Activated CD4-positive, CD25-positive, alpha-beta regulatory T cell treated with anti-CD3 and anti-CD28 coated beads, Interleukin-2, amount 50 U/mL, for 24 hours (primary cell): Measurements from ENCODE around the gene RAI14.
"Not testable (repeated sequence)": the region's sequence is repeated elsewhere in the genome, so short reads cannot be mapped to it uniquely, and the experiment has no call there.

Experiments
- ATAC-seq, 2 donors: fragments of 150-1000 bp; cut with Tn5 transposase; one replicate each; pipeline ENCODE4 v1.10.0; 2021; ENCODE audit warnings: mild to moderate bottlenecking in 1 of 2, moderate library complexity in 1 of 2

RAI14 gene

GRCh38 chr5:34701442-34701841 is 45.3 kb downstream of the RAI14 start:
- ATAC-seq = not testable (repeated sequence)

DNA sequence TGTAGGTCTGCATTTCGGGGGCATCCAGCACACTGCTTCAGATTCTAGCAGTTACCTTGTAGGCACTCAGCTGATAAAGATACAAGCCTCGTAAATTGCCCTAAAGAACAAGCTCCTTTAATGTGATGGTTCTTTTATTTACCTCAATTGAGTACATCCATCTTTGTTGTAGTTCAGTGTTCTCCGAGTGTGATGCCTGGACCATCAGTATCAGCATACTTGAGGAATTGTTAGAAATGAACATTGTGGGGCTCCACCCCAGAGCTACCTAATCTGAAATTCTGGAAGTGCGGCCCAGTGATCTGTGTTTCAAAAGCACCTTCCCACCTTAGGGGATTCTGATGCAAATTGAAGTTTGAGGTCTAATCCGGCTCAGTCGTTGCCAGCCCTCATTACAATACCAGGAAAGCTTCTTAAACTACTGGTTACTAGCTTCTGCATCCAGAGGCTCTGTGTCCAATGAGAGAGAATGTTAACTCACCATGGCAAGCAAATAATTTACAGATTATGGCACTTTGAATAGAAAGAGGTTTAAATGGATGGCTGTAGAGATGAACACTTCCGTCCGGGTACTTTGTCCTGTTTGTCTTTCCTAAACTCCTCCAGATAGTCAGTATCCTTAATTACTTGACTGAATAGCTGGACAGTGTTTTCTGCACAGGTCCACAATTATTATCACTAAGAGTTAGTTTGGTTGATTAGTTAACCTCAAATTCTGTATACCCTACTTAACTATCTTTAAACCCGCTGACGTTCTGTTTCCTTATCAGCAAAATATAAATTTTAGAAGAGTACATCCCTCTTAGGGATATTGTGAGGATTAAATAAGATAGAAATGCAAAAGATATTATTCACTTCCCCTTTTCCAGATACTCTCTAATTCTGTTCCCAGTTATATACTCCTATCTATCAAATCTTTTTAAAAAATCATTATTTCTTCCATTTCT is 47.9 kb downstream of the RAI14 start:
- ATAC-seq = no peak

DNA sequence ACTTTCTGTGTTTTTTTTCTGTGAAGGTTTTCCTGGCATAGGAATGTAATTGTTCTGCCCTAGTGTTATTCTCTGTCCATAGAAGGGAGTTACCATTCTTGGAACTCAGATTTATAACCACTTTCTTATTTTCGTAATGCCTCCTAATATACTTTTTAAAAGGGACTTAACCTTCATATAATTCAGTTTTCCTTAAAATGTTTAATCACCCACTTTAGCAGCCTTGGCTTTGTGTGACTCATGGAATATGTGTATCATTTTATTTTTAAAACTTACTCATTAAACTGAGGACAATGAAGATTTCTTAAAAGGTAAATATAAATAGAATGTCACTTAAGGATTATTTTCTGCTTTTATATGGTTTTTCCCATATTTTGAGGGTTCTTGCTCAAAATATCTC is 50.0 kb downstream of the RAI14 start:
- no peak for ATAC-seq

- no peak for ATAC-seq
Measured at GRCh38 chr5:34707451-34708107, 51.5 kb downstream of the RAI14 start.

GRCh38 chr5:34708777-34709176 is 52.6 kb downstream of the RAI14 start:
- ATAC-seq = no peak

DNA sequence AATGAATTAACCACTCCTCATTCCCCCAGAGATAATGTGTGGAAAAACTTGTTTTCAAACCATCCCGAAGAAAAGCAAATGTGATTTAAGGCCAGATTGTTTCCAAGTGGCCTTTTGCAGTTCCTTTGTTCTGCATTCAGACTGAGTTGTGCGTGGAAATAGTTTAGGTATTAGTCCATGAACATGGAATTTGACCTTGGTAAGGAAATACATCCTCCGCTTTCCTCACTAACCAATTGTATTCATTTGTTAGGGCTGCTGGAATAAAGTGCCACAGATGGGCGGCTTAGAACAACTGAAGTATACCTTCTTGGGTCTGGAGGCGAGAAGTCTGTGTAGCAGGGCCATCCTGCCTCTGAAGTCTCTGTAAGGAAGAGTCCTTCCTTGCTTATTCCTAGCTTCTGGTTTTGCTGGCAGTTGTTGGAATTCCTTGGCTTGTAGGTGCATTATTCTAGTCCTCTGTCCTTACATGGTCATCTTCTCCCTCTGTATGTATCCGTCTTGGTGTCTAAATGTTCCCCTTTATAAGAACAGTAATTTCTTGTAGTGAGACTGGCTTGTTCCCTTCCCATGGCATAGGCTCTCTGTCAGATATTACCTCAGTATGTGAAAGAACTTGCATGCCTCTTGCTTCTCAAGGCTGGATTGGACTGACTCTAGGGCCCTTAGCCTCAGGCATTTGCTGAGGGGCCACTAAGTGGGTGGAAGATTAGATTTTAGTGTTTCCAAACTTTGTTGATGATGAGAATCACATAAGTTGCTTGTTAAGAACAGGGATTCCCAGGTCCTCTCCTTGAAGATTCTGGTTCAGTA is 53.9 kb downstream of the RAI14 start:
- no peak for ATAC-seq

GRCh38 chr5:34712565-34712964 is 56.4 kb downstream of the RAI14 start:
- no peak for ATAC-seq

DNA sequence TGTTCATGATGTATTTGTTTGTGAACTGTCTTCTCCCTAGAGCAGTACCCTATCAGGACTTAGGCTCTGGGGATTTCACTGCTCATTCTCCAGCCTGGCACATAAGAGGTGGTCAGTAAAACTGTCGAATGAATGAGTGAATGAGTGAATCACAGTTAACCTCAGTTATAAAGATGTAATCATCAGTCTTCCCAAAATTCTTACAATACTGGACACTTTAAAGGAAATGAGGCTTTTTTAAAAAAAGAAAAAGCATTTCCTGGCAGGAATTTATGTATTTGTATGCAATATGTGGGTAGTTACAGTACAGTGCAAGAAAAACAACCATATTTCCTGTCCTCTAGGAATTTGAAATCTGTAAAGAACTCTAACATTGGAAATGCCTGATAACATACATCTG is 59.6 kb downstream of the RAI14 start:
- no peak for ATAC-seq

DNA sequence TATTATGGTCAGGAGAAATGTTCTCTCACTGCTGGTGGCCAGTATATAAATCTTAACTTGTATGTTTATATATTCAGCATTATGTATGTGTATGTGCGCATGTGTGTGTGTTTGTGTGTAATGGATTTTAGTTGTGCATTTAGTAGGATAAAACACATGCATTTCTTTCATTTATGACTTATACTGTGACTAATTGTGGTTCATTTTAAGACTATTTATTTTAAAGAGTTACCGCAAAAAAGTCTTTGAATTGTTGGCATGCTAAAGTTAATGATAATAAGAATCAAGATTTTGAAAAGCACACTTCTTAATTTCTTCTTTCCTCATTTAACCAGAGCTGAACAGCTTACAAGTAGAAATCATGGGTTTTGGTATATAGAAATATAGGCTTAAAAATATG is 60.9 kb downstream of the RAI14 start:
- no peak for ATAC-seq

GRCh38 chr5:34717426-34718327 is 61.5 kb downstream of the RAI14 start:
- no peak for ATAC-seq

GRCh38 chr5:34718516-34718915 is 62.4 kb downstream of the RAI14 start:
- no peak for ATAC-seq

DNA sequence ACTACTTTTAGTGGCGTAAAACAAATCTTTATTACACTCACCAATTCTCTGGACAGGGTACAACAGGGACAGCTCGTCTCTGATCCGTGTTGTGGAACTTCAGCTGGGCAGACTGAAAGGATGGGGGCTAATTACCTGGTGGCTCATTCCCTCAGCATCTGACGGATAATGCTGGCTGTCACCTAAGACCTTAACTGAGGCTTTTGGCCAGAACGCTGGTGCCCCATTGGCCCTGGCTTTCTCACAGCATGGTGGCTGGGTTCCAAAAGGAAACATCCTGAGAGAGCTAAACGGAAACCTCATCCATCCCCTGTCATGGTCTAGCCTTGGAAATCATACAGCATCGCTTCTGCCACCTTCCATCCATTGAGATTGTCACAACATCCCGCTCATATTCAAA is 62.9 kb downstream of the RAI14 start:
- ATAC-seq = no peak

GRCh38 chr5:34721327-34721726 is 65.2 kb downstream of the RAI14 start:
- no peak for ATAC-seq

DNA sequence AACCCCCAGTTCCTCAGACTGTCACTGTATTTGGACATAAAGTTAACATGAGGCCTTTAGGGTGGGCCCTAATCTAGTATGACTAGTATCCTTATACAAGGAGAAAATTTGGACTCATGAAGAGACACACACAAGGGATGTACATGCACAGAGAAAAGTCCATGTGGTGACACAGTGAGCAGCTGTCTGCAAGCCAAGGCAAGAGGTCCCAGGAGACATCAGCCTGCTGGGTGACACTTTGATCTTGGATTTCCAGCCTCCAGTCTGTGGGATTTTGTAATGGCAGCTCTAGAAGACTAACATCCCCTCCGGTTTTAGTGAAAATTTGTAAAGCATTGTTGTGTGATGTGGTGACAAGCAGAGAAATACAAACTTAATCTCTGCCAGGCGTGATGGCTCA is 66.1 kb downstream of the RAI14 start:
- ATAC-seq = no peak

- no peak for ATAC-seq
Measured at GRCh38 chr5:34724741-34725140, 68.6 kb downstream of the RAI14 start.

DNA sequence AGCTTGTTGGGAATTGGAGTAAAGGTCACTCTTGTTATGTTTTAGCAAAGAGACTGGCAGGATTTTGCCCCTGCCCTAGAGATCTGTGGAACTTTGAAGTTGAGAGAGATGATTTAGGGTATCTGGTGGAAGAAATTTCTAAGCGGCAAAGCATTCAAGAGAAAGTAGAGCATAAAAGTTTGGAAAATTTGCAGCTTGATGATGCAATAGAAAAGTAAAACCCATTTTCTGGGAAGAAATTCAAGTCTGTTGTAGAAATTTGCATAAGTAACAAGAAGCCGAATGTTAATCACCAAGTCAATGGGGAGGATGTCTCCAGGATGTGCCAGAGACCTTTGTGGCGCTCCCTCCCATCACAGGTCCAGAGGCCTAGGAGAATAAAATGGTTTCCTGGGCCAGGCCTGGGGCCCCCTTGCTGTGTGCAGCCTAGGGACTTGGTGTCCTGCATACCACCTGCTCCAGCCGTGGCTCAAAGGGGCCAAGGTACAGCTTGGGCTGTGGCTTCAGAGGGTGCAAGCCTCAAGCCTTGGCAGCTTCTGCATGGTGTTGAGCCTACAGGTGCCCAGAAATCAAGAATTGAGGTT is 71.1 kb downstream of the RAI14 start:
- not testable (repeated sequence) for ATAC-seq

DNA sequence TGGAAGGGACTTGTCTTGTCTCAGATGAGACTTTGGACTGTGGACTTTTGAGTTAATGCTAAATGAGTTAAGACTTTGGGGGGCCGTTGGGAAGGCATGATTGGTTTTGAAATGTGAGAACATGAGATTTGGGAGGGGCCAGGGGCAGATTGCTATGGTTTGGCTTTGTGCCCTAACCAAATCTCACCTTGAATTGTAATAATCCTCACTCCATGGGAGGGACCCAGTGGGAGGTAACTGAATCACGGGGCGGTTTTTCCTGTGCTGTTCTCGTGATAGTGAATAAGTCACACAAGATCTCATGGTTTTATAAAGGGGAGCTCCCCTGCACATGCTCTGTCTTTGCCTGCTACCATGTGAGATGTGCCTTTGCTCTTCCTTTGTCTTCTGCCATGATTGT is 72.1 kb downstream of the RAI14 start:
- ATAC-seq = no peak

GRCh38 chr5:34731435-34732232 is 75.5 kb downstream of the RAI14 start:
- ATAC-seq = no peak

DNA sequence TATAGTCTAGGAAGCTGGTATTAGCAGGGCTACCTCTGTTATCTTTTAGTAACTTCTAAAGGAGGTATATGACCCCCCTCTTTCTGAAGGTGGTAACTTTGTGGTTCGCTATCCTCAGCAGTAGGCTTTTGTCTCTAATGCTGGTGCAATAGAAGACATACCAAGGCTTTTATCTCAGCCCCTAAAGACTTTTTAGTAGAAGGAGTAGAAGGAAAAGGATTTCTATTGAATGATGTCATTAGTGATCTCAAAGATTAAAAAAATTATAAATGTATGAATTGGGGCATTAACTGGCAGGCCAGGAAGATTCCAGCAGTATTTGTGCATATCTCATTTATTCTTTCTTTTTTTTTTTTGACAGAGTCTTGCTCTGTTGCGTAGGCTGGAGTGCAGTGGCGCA is 78.2 kb downstream of the RAI14 start:
- no peak for ATAC-seq

GRCh38 chr5:34735491-34736426 is 79.6 kb downstream of the RAI14 start:
- no peak for ATAC-seq
